ENCODE measurements around the gene NPIPB8.
"Not testable (repeated sequence)": the region's sequence is repeated elsewhere in the genome, so short reads cannot be mapped to it uniquely, and the experiment has no call there.

The NPIPB8 gene

GRCh38 chr16:28601589-28601988, 36.3 kb upstream of the NPIPB8 start:
- H3K4me3 Mint-ChIP-seq; H3K27me3 Mint-ChIP-seq (ENCODE audit: low read depth); H3K36me3 Mint-ChIP-seq (ENCODE audit: low read depth); H3K9me3 Mint-ChIP-seq; H3K27ac Mint-ChIP-seq; H3K4me1 Mint-ChIP-seq (ENCODE audit: low read depth): not testable (repeated sequence)

DNA sequence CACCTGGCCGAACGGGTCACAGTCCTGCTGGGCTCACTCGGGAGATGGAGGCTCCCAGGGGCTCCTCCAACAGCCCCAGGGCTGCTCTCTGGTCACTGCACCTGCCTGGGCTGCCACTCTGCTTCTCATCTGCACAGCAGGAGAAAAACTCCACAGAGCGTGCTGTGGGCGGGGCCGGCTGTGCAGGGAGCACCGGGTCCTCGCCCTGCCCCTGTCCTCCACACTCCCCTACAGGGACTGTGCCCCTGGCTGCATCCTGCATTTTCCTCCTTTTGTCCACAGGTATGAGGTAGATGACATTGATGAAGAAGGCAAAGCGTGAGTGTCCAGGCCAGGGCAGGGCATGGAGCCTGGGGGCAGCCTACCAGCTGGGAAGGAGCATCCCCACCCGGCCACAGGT, 35.8 kb upstream of the NPIPB8 start:
- not testable (repeated sequence) for H3K4me1 Mint-ChIP-seq (ENCODE audit: low read depth); H3K27ac Mint-ChIP-seq

DNA sequence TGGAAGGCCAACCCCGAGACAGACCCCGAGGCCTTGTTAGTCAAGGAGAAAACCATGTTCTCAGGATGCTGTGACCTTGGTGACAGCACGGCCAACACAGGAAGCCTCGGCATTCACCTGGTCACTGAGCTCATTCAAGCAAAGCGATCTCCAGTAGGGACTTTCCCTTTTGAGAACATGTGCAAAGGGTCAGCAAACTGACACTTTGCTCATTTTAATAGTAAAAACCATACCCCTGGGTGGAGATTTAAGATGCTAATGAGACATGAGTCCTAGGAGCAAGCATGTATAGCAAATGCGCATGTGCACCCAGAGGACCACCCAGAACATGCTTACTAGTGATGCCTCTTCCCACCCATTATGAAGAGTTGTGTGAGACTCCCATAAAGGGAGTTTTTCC, 35.3 kb upstream of the NPIPB8 start:
- H3K27me3 Mint-ChIP-seq (ENCODE audit: low read depth), result no peaks in the 10 kb centered on the region
- H3K4me1 Mint-ChIP-seq (ENCODE audit: low read depth), result no peaks in the 10 kb centered on the region
- no peak overlapping the region for H3K4me3 Mint-ChIP-seq
- H3K9me3 Mint-ChIP-seq, result no peaks in the 10 kb centered on the region
- no peak overlapping the region for H3K27ac Mint-ChIP-seq
- H3K36me3 Mint-ChIP-seq (ENCODE audit: low read depth), result no peaks in the 10 kb centered on the region

More for the DNA sequence above, 35.8 kb upstream of the NPIPB8 start:
- not testable (repeated sequence) for H3K27me3 Mint-ChIP-seq (ENCODE audit: low read depth); H3K36me3 Mint-ChIP-seq (ENCODE audit: low read depth); H3K4me3 Mint-ChIP-seq; H3K9me3 Mint-ChIP-seq

DNA sequence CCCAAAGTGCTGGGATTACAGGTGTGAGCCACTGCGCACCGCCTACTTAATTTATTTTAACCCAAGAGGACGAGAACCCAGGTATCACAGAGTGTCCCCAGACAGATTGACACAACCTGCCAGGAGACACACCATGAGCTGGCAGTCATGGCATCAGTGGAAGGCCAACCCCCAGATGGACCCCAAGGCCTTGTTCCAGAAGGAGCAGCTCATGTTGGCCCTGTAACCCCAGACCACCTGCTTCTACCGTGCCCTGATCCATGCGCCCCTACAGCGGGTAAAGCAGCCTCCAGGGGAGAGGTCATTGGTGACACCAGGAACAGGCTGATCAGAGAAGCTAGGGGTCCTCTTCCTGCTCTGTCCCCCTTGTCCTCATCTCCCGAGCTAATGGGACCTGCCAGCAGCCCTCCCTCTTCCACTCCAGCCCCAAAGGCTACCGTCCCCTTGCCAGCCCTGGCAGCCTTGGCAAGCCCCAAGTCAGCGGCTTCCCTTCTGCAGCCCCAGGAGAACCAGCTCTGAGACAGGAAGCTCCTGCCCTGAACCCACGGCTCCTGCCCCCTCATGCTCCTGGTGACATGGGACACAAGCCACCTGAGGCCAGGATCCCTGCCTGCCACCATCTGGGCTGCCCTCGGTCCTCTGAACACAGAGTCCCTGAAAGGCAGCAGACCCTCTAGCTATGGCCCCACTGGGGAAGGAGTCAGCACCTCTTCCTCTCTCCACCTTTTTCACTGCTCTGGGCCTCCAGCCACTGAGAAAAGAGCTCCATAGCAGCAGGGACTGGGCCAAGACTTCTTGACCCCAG, 34.3 kb upstream of the NPIPB8 start:
- Mint-ChIP-seq H3K36me3 (ENCODE audit: low read depth) (no peaks in the 10 kb centered on the region), H3K27me3 (ENCODE audit: low read depth) (no peaks in the 10 kb centered on the region), H3K9me3 (no peaks in the 10 kb centered on the region), H3K27ac (no peak overlapping the region), H3K4me3 (no peak overlapping the region), H3K4me1 (ENCODE audit: low read depth) (no peaks in the 10 kb centered on the region)

DNA sequence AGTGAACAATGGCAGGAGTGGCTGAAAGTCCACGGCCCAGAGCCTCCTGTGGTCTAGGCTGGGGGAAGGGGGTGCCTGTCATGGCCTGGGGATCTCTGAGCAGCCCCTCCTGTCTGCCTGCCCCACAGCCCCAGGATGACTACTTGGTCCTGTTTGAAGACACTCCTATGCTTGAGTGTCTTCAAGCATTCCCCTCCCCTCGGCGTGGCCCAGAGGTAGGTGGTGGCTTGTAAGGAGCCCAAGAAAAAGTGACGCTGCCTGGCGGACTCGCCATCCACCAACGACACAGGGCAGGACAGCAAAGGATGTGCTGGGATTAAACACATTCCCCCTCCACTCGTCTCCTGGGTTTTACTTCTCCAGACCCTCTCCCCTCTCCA, 33.7 kb upstream of the NPIPB8 start:
- no peaks in the 10 kb centered on the region for H3K4me1 Mint-ChIP-seq (ENCODE audit: low read depth)
- no peaks in the 10 kb centered on the region for H3K27me3 Mint-ChIP-seq (ENCODE audit: low read depth)
- no peak overlapping the region for H3K27ac Mint-ChIP-seq
- H3K9me3 Mint-ChIP-seq, result no peaks in the 10 kb centered on the region
- H3K4me3 Mint-ChIP-seq, result no peak overlapping the region
- no peaks in the 10 kb centered on the region for H3K36me3 Mint-ChIP-seq (ENCODE audit: low read depth)

DNA sequence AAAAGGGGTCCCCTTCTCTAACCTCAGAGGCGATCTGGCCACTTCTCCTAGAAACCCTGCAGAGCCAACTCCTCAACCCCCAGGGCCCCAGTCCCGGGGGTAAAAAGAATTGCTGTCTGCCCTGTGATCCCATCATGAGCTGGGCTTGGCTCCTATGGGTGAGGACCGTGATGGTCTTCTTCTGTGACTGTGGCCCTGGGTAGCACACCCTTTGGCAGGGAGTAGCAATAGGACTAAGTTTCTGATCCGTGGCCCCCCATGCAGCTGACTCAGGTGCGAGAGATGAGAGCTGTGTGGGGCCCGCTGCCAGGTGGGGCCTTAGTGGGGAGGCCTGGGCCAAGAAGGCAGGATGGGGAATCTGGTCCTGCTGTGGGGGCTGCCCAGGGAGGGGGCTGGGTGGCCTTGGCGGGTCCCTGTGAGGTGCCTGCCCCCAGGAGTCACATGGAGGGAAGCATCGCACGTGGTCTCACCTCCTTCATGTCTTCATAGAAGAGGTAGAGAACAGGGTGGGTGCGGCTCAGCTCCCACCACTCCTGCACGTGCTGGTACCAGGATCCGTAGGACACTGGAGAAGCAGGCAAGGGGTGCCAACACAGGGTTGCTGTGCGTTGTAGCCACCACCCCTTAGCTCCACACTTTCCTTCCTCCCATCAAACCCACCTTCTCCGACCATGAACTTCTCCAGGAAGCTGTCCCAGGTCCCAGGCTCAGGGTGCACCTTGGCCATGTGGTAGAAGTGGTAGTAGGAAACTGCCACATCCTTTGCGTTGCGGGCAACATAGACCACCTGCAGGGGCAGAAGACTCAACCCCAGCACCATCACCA, 31.4 kb upstream of the NPIPB8 start:
- Mint-ChIP-seq H3K36me3 (ENCODE audit: low read depth) (no peaks in the 10 kb centered on the region), H3K27me3 (ENCODE audit: low read depth) (no peaks in the 10 kb centered on the region), H3K4me3 (no peak overlapping the region), H3K9me3 (no peaks in the 10 kb centered on the region), H3K4me1 (ENCODE audit: low read depth) (peaks cover 8% of the 10 kb centered on the region), H3K27ac (no peak overlapping the region)

GRCh38 chr16:28607116-28607623, 30.7 kb upstream of the NPIPB8 start:
- Mint-ChIP-seq H3K4me1 (ENCODE audit: low read depth) (peaks cover 8% of the 10 kb centered on the region), H3K27me3 (ENCODE audit: low read depth) (no peaks in the 10 kb centered on the region), H3K27ac (no peak overlapping the region), H3K36me3 (ENCODE audit: low read depth) (no peaks in the 10 kb centered on the region), H3K4me3 (no peak overlapping the region), H3K9me3 (no peaks in the 10 kb centered on the region)

DNA sequence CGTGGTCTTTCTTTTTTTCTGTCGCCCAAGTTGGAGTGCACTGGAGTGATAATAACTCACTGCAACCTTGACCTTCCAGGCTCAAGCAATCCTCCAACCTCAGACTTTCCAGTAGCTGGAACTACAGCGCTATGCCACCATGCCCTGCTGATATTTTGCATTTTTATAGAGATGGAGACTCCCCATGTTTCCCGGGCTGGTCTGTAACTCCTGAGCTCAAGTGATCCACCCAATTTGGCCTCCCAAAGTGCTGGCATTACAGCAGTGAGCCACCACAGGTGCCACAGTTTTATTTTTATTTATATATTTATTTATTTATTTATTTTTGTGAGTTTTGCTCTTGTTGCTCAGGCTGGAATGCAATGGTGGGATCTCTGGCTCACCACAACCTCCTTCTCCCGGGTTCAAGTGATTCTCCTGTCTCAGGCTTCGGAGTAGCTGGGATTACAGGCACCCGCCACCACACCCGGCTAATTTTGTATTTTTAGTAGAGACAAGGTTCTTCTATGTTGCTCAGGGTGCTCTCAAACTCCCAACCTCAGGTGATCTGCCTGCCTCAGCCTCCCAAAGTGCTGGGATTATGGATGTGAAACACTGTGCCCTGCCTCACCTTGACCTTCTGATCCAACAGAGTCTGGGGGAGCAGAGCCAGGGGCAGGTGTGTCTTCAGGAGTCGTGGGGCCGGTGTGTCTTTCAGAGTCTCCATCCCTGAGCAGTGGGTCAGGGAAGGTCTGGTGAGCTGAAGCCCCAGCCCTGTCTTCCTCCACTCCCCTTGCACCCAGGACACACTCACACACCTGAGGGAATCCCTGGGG, 30.0 kb upstream of the NPIPB8 start:
- H3K4me1 Mint-ChIP-seq (ENCODE audit: low read depth); H3K36me3 Mint-ChIP-seq (ENCODE audit: low read depth); H3K27me3 Mint-ChIP-seq (ENCODE audit: low read depth); H3K4me3 Mint-ChIP-seq; H3K27ac Mint-ChIP-seq; H3K9me3 Mint-ChIP-seq: not testable (repeated sequence)

GRCh38 chr16:28608496-28608808, 29.4 kb upstream of the NPIPB8 start:
- H3K36me3 Mint-ChIP-seq (ENCODE audit: low read depth); H3K27ac Mint-ChIP-seq; H3K4me1 Mint-ChIP-seq (ENCODE audit: low read depth); H3K9me3 Mint-ChIP-seq; H3K4me3 Mint-ChIP-seq; H3K27me3 Mint-ChIP-seq (ENCODE audit: low read depth): not testable (repeated sequence)

- not testable (repeated sequence) for H3K9me3 Mint-ChIP-seq; H3K4me1 Mint-ChIP-seq (ENCODE audit: low read depth); H3K36me3 Mint-ChIP-seq (ENCODE audit: low read depth); H3K4me3 Mint-ChIP-seq; H3K27ac Mint-ChIP-seq; H3K27me3 Mint-ChIP-seq (ENCODE audit: low read depth)
These were observed 28.8 kb upstream of the NPIPB8 start for GRCh38 chr16:28608867-28609596.

- Mint-ChIP-seq H3K4me3 (no peak within 1 kb of the TSS), H3K36me3 (ENCODE audit: low read depth) (no peaks in the 10 kb centered on the region), H3K27me3 (ENCODE audit: low read depth) (no peaks in the 10 kb centered on the region), H3K27ac (no peak within 1 kb of the TSS), H3K4me1 (ENCODE audit: low read depth) (peaks cover 8% of the 10 kb centered on the region), H3K9me3 (no peaks in the 10 kb centered on the region)
These were observed 28.0 kb upstream of the NPIPB8 start, which contains the start of gene SULT1A1 for GRCh38 chr16:28609631-28610594. TSS of gene SULT1A1 (minus strand) at chr16:28610044. CDS start at chr16:28608855, 1,189 bp downstream.

DNA sequence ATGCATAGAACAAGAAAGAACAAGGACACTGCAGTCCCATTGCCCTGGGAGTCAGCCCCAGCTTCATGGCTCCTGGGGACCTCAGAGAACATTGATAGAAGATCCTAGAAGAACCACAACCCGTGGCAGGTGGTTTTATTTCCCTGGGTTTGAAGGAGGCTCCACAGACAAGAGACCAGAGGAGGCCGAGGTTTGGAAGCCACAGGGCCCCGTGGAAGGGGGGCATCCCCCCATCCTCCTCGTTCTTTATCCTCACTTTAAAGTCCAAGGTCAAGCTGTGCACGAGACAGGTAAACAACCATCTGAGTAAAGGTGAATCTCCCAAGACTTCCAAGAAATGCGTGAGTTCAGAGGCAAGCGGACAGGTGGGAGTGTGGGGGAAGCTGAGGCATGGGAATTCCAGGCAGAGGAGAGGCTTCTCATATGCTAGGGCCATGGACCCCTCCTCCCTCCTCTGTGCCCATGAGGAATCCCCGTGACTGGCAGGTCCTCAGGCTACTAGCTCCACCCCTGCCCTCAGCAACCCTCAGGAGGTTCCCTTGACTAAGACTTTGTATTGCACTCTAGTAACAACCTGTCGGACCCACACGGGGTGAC, 27.2 kb upstream of the NPIPB8 start:
- H3K36me3 Mint-ChIP-seq (ENCODE audit: low read depth), result no peaks in the 10 kb centered on the region
- H3K4me3 Mint-ChIP-seq, result no peak overlapping the region
- no peaks in the 10 kb centered on the region for H3K9me3 Mint-ChIP-seq
- peaks cover 8% of the 10 kb centered on the region for H3K4me1 Mint-ChIP-seq (ENCODE audit: low read depth)
- no peak overlapping the region for H3K27ac Mint-ChIP-seq
- H3K27me3 Mint-ChIP-seq (ENCODE audit: low read depth), result no peaks in the 10 kb centered on the region
